ENCODE data around the gene DNAJB12.
A peak's percentile ranks its signal among the peaks of the same experiment; 100 is the strongest.
"Not testable (repeated sequence)": the region's sequence is repeated elsewhere in the genome, so short reads cannot be mapped to it uniquely, and the experiment has no call there.

DNAJB12 gene

GRCh38 chr10:72316748-72317435 is 37.8 kb downstream of the DNAJB12 start:
- no peak for DNase-seq (ENCODE audit: low read depth in 3 of 3)

- no peak for DNase-seq (ENCODE audit: low read depth in 3 of 3)
Observed at GRCh38 chr10:72316386-72316700, 38.4 kb downstream of the DNAJB12 start.

- DNase-seq (ENCODE audit: low read depth in 3 of 3), result no peak
Observed at GRCh38 chr10:72315611-72316385, 38.9 kb downstream of the DNAJB12 start.

- no peak for DNase-seq (ENCODE audit: low read depth in 3 of 3)
Observed at GRCh38 chr10:72315054-72315453, 39.7 kb downstream of the DNAJB12 start.

- DNase-seq (ENCODE audit: low read depth in 3 of 3), result no peak
Observed at GRCh38 chr10:72314263-72314662, 40.5 kb downstream of the DNAJB12 start.

- no peak for DNase-seq (ENCODE audit: low read depth in 3 of 3)
Observed at GRCh38 chr10:72312865-72313391, 41.8 kb downstream of the DNAJB12 start.

GRCh38 chr10:72311667-72312066 is 43.1 kb downstream of the DNAJB12 start:
- DNase-seq (ENCODE audit: low read depth in 3 of 3), result no peak

GRCh38 chr10:72310636-72311035 is 44.1 kb downstream of the DNAJB12 start:
- no peak for DNase-seq (ENCODE audit: low read depth in 3 of 3)

GRCh38 chr10:72310241-72310633 is 44.5 kb downstream of the DNAJB12 start:
- no peak for DNase-seq (ENCODE audit: low read depth in 3 of 3)

- DNase-seq (ENCODE audit: low read depth in 3 of 3), result no peak
Observed at GRCh38 chr10:72309290-72310240, 45.2 kb downstream of the DNAJB12 start.

- no peak for DNase-seq (ENCODE audit: low read depth in 3 of 3)
Observed at GRCh38 chr10:72308320-72308987, 46.3 kb downstream of the DNAJB12 start.

GRCh38 chr10:72307711-72308110 is 47.0 kb downstream of the DNAJB12 start:
- DNase-seq (ENCODE audit: low read depth in 3 of 3), result not testable (repeated sequence)

- DNase-seq (ENCODE audit: low read depth in 3 of 3), result no peak
Observed at GRCh38 chr10:72306215-72306760, 48.4 kb downstream of the DNAJB12 start.

- DNase-seq (ENCODE audit: low read depth in 3 of 3), result no peak
Observed at GRCh38 chr10:72303424-72304128, 51.1 kb downstream of the DNAJB12 start.

- no peak for DNase-seq (ENCODE audit: low read depth in 3 of 3)
Observed at GRCh38 chr10:72298592-72299519, 55.9 kb downstream of the DNAJB12 start.

- peak; percentile 79 to 96 (median 84) for DNase-seq (ENCODE audit: low read depth in 3 of 3)
Observed at GRCh38 chr10:72297805-72298591, 56.7 kb downstream of the DNAJB12 start.

- peak; percentile 88 to 95 (median 93) for DNase-seq (ENCODE audit: low read depth in 3 of 3)
Observed at GRCh38 chr10:72297281-72297804, 57.4 kb downstream of the DNAJB12 start.

GRCh38 chr10:72296829-72297280 is 57.9 kb downstream of the DNAJB12 start:
- not testable (repeated sequence) for DNase-seq (ENCODE audit: low read depth in 3 of 3)
